DOHH2 (cell line): ENCODE data around the gene PRODH.
"Not testable (repeated sequence)": the region's sequence is repeated elsewhere in the genome, so short reads cannot be mapped to it uniquely, and the experiment has no call there.

Experiments used
- H3F3A ChIP-seq: fragments of 200-600 bp; sonication (generic), shearing (Covaris generic); 2 replicates; pipeline ENCODE4 v1.6.0; 2016; ENCODE audit warnings: antibody characterized with exemption, mild to moderate bottlenecking; ENCODE audit not compliant: control insufficient read depth, insufficient read depth
- H3K27ac ChIP-seq: fragments of 200-600 bp; sonication (generic); 2 replicates; pipeline ENCODE4 v1.5.1; 2014; ENCODE audit warnings: low read depth, mild to moderate bottlenecking, low read length, moderate library complexity
- H3K27me3 ChIP-seq: fragments of 200-600 bp; sonication (generic); 2 replicates; pipeline ENCODE4 v1.6.1; 2014; ENCODE audit warnings: mild to moderate bottlenecking, low read length, mixed read lengths; ENCODE audit not compliant: control insufficient read depth
- H3K36me3 ChIP-seq: fragments of 200-600 bp; sonication (generic); 2 replicates; pipeline ENCODE4 v1.6.1; 2014; ENCODE audit warnings: mild to moderate bottlenecking, low read length, moderate library complexity, mixed read lengths; ENCODE audit not compliant: control insufficient read depth
- H3K4me1 ChIP-seq: fragments of 200-600 bp; sonication (generic); 2 replicates; pipeline ENCODE4 v1.6.1; 2014; ENCODE audit warnings: mild to moderate bottlenecking, low read length, mixed read lengths; ENCODE audit not compliant: control insufficient read depth
- H3K4me2 ChIP-seq: fragments of 200-600 bp; sonication (generic); 2 replicates; pipeline ENCODE4 v1.6.0; 2014; ENCODE audit warnings: mild to moderate bottlenecking, low read length, moderate library complexity
- H3K4me3 ChIP-seq: fragments of 200-600 bp; sonication (generic); 2 replicates; pipeline ENCODE4 v1.5.1; 2014; ENCODE audit warnings: mild to moderate bottlenecking, low read length, mixed read lengths
- H3K79me2 ChIP-seq: fragments of 200-600 bp; sonication (generic); 2 replicates; pipeline ENCODE4 v1.6.1; 2014; ENCODE audit warnings: mild to moderate bottlenecking, low read length, mixed read lengths; ENCODE audit not compliant: control insufficient read depth
- H3K9me2 ChIP-seq: fragments of 200-600 bp; sonication (generic); replicated peaks from 2 replicates; pipeline ENCODE4 v1.6.1; 2014; ENCODE audit warnings: mild to moderate bottlenecking, low read length, mixed read lengths; ENCODE audit not compliant: control insufficient read depth
- H3K9me3 ChIP-seq: fragments of 200-600 bp; sonication (generic); 2 replicates; pipeline ENCODE4 v1.6.1; 2014; ENCODE audit warnings: antibody characterized with exemption, low read length, mixed read lengths; ENCODE audit not compliant: control insufficient read depth, insufficient read depth
- H4K20me1 ChIP-seq: fragments of 200-600 bp; sonication (generic); 2 replicates; pipeline ENCODE4 v1.6.0; 2014; ENCODE audit warnings: low read depth, mild to moderate bottlenecking, antibody characterized with exemption, low read length, moderate library complexity; ENCODE audit not compliant: control insufficient read depth, insufficient read depth
- CTCF ChIP-seq: fragments of 200-600 bp; sonication (generic); IDR thresholded peaks from one replicate; pipeline ENCODE4 v1.5.1; 2014; ENCODE audit warnings: antibody characterized with exemption, mild to moderate bottlenecking, low read depth, low read length; ENCODE audit not compliant: poor library complexity, severe bottlenecking
- EZH2phosphoT487 ChIP-seq: fragments of 200-600 bp; sonication (generic); IDR thresholded peaks from 2 replicates; pipeline ENCODE4 v1.6.1; 2017; ENCODE audit warnings: borderline replicate concordance, mild to moderate bottlenecking, antibody characterized with exemption, low read length, moderate library complexity, mixed read lengths

PRODH gene

GRCh38 chr22:18914558-18914957, 21.5 kb downstream of the PRODH start:
- H3K27ac ChIP-seq, H3K9me3 ChIP-seq, H3K4me3 ChIP-seq, H3K27me3 ChIP-seq, H3K36me3 ChIP-seq, H3K4me1 ChIP-seq, H3K79me2 ChIP-seq, H3K4me2 ChIP-seq, H4K20me1 ChIP-seq, H3K9me2 ChIP-seq, H3F3A ChIP-seq: not testable (repeated sequence)

- H4K20me1 ChIP-seq, H3K9me3 ChIP-seq, H3F3A ChIP-seq, H3K4me2 ChIP-seq, H3K27me3 ChIP-seq, H3K4me3 ChIP-seq, H3K27ac ChIP-seq, H3K9me2 ChIP-seq, H3K36me3 ChIP-seq, H3K79me2 ChIP-seq, H3K4me1 ChIP-seq: not testable (repeated sequence)
Observed at GRCh38 chr22:18912264-18912946, 23.7 kb downstream of the PRODH start.

- not testable (repeated sequence) for H3K4me1 ChIP-seq, H3F3A ChIP-seq, H3K9me2 ChIP-seq, H3K4me3 ChIP-seq, H4K20me1 ChIP-seq, H3K27ac ChIP-seq, H3K36me3 ChIP-seq, H3K27me3 ChIP-seq, H3K9me3 ChIP-seq, H3K4me2 ChIP-seq, H3K79me2 ChIP-seq
Observed at GRCh38 chr22:18911535-18911934, 24.6 kb downstream of the PRODH start.

GRCh38 chr22:18909556-18909955, 26.5 kb downstream of the PRODH start:
- H3K79me2 ChIP-seq: no peaks in the 10 kb centered on the region
- H3F3A ChIP-seq: no peaks in the 10 kb centered on the region
- H4K20me1 ChIP-seq: no peaks in the 10 kb centered on the region
- H3K36me3 ChIP-seq: no peaks in the 10 kb centered on the region
- no peak for TF ChIP-seq CTCF
- no peak for TF ChIP-seq EZH2phosphoT487
- H3K4me1 ChIP-seq: no peaks in the 10 kb centered on the region
- H3K4me2 ChIP-seq: no peak overlapping the region
- H3K27me3 ChIP-seq: no peaks in the 10 kb centered on the region
- H3K27ac ChIP-seq: no peak overlapping the region
- no peak overlapping the region for H3K4me3 ChIP-seq
- H3K9me3 ChIP-seq: no peaks in the 10 kb centered on the region
- H3K9me2 ChIP-seq: no peaks in the 10 kb centered on the region

GRCh38 chr22:18906896-18907295, 29.2 kb downstream of the PRODH start:
- Histone ChIP-seq H3K27me3 (no peaks in the 10 kb centered on the region), H3K27ac (no peak overlapping the region), H3K9me3 (no peaks in the 10 kb centered on the region), H3K9me2 (no peaks in the 10 kb centered on the region), H3K4me1 (no peaks in the 10 kb centered on the region), H3K36me3 (no peaks in the 10 kb centered on the region), H3K79me2 (no peaks in the 10 kb centered on the region), H3F3A (no peaks in the 10 kb centered on the region), H4K20me1 (no peaks in the 10 kb centered on the region), H3K4me2 (no peak overlapping the region), H3K4me3 (no peak overlapping the region)
- no peak for TF ChIP-seq EZH2phosphoT487

- H3K36me3 ChIP-seq, H3K27me3 ChIP-seq, H3K4me1 ChIP-seq, H3K27ac ChIP-seq, H3K4me2 ChIP-seq, H3K79me2 ChIP-seq, H3K9me2 ChIP-seq, H3K9me3 ChIP-seq, H3K4me3 ChIP-seq, H4K20me1 ChIP-seq, H3F3A ChIP-seq: not testable (repeated sequence)
Observed at GRCh38 chr22:18906410-18906745, 29.7 kb downstream of the PRODH start.
